GM19455 (cell line): ENCODE results near the gene SLC6A9.
A peak's percentile ranks its signal among the peaks of the same experiment; 100 is the strongest.

Experiments used
- ATAC-seq: cut with Tn5 transposase; IDR thresholded peaks from one replicate; pipeline ENCODE4 v1.9.1; 2021; ENCODE audit not compliant: unreplicated experiment

Gene SLC6A9

DNA sequence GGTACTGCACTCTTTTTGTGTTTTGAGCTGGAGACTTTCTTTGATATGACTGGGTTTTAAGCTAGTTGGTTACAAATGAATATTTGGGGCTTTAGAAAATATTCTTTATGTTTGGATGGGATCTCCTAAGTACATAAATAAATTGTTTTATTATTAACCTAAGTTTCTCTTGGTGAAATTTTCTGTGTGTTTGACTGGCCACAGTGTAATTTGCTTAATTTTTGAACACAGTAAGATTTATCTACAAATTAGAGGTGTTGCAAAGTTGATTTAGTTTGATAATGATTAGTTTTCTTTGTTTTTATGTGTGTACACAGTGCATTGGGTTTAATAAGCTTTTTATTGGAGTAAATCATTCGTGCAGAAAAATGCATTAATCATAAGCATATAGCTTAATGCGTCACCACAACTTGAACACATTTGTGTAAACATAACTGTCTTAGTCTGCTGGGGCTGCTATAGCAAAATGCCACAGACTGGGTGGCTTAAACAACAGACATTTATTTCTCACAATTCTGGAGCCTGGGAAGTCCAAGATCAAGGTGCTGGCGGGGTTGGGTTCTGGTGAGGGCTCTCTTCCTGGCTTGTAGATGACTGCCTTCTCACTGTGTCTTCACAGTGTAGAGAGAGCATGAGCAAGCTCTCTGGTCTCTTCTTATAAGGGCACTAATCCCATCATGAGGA is 17.4 kb upstream of the SLC6A9 start:
- ATAC-seq = no peak

DNA sequence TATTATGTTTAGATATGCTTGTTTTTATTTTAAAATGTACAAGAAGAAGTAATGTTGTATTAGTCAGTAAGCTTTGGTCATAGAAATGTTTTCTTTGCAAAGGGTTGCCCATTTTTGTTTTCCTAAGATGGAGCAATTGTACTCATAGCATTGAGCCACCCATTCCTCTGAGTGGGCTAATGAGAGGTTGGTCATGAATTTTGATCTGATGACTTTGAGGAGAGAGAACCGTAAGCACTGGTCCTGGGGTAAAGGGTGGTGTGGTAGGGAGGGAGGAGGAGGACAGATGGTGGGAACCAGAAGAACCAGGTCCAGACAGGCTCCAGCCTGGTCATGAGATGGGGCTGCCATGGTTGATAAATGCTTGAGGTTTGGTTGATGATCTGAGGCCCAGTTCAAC is 15.9 kb upstream of the SLC6A9 start:
- ATAC-seq = no peak

DNA sequence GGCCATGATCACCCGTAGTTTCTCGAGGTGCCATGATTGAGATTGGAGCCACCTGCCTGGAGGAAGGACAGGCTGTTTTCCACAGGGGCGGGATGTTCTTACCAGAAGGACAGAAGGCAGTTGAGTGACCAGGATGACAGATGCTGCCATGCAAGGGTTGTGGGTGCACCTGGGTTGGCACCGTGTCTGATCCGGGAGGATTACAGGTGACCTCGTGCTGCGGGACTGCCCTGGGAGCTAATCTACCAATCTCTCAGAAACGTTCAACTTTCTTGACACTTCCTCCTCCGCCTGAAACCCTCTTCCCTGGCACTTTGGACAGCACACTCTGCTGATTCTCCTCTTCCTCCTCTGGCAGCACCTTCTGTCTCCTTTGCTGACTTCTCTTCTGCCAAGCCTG is 13.8 kb upstream of the SLC6A9 start:
- ATAC-seq = no peak

DNA sequence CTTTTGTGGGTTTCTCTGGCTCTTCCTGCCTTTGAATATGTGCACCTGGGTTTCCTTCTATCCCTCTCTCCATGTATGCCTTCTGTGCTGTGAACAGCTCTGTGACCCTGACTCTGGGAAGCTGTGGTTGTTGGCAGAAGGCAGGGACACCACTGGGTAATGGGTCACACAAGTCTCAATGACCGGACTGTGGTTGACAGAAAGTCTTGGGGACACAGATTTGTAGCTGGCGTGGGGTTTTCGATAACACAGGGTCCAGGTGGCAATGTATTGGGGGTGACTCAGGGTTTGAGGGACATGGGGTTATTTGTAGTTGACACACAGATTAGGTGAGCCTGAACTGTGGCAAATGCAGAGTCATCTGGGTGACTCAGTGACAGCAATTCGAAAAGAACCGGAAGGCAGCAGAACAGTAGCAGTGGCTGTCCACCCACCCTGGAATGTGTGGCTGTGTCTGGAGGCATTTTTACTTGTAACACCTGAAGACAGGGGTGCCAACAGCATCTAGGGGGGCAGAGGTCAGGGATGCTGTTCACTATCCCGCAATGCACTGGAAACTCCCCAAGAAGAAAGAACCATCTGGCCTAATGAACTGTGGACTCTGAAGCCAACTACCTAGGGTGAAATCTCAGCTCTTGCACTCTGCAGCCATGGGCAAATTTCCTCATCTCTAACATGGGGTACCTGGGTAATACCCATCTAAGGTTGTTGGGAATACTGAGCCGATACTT is 13.0 kb upstream of the SLC6A9 start:
- no peak for ATAC-seq

DNA sequence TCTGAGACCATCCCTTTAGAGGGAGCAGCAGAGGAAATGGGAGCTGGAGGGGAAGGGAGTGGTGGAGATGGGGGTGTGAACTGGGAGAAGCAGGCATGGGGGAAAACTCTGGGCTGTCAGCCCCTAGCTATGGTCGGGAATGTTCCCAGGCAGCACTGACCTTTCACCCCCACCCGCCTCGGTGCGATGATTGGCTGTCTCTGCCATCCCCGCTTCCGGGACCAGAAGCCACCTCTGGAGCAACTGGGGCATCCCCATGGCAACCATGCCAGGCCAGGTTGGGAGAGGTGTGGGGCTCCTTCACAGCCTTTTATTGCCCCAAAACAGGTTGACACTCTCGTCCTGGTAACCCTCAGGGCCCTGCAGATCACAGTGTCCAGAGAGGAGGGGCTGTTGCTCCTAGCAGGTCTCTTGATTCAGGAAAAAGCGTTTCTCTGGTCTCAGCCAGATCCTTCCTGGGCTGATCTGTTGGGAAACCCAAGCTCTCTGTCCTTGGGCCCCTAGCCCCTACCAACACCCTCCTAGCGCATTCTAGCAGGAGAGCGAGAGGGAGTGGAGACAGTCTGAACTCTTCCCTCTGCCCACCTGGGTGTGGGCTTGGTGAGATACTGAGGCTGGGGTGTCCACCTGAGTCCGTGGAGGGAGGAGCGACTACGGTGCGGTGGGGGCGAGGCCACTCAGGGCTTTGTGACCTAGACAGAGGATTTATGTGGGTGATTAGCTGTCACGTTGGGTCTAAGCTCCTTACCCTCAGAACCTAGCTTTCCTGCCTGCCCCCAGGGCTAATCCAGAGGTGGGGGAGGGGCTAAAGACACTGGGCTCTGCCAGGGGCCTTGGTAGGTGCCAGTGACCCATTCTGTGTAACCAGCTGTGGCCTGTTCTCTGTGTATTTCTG is 12.2 kb upstream of the SLC6A9 start:
- no peak for ATAC-seq

DNA sequence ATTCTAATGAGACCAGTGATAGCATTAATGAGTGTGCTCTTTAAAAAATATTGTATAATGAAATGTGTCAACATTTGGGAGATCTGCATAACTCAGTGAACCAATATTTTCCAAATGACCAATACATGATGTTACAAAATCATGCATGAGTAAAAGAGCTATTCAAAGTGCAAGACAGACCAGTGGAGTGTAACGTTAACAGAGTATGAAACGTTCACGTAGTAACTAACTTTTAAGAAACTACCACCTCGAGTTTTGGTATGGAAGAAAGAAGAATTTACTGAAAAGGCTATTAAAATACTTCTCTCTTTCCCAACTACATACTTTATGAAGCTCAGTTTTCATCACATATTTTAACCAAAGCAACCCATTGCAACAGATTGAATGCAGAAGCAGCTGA is 9.6 kb upstream of the SLC6A9 start:
- no peak for ATAC-seq

DNA sequence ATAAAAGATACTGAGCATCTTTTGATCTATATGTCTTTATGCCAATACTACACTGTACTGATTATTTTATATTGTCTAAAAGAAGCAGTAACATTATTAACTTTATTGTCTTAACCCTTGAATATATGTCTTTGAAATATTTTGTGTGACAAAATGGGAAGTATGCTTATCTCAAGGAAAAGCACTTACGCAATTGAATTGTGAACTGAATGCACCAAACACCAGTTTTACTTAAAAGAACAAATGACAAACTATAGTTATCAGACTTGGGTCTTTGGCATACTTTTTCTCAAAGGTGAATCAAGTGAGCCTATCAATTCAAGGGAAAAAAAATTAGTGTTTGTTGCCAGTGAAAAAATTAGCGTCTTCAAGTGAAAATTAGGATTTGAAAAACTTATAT is 9.2 kb upstream of the SLC6A9 start:
- no peak for ATAC-seq

DNA sequence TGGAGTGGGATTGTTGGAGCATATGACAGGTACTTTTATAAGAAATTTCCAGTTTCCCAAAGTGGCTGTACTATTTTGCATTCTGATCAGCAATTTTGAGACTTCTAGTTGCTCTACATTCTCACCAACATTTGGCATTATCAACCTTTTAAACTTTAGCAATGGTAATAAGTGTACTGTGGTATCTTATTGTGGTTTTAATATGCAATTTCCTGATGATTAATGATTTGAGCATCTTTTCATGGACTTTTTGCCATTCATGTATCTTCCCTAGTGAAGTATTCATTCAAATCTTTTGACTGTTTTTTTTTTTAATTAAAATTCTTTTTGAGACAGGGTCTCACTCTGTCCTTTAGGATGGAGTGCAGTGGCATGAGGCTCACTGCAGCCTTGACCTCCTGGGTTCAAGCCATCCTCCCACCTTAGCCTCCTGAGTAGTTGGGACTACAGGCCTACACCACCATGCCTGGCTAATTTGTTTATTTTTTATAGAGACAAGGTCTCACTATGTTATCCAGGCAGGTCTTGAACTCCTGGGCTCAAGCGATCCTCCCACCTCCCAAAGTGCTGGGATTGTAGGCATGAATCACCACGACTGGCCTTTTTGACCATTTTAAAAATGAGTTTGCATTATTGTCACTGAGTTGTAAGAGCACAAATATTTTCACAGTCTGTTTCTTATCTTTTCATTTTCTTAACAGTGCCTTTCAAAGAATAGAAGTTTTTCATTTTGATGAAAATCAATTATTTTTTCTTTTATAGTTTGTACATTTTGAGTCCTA is 7.8 kb upstream of the SLC6A9 start:
- ATAC-seq = no peak

DNA sequence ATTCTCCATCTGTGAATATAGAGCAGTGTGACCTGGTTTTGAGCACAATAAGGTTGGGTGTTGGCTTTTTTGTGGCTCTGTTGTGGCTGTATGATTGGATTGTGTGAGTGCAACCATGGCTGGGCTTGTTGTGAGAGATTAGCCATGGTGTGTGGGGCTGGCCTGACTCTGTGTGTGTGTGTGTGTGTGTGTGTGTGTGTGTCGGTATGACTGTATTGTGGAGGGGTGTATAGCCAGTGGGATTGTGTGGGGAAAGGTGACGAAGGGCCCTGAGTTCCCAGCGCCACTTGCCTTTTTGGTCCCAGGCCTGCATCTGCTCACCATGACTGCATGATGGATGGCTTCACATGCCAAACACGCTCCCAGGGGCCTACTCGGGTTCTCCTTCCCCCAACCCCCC is 5.9 kb upstream of the SLC6A9 start:
- no peak for ATAC-seq

DNA sequence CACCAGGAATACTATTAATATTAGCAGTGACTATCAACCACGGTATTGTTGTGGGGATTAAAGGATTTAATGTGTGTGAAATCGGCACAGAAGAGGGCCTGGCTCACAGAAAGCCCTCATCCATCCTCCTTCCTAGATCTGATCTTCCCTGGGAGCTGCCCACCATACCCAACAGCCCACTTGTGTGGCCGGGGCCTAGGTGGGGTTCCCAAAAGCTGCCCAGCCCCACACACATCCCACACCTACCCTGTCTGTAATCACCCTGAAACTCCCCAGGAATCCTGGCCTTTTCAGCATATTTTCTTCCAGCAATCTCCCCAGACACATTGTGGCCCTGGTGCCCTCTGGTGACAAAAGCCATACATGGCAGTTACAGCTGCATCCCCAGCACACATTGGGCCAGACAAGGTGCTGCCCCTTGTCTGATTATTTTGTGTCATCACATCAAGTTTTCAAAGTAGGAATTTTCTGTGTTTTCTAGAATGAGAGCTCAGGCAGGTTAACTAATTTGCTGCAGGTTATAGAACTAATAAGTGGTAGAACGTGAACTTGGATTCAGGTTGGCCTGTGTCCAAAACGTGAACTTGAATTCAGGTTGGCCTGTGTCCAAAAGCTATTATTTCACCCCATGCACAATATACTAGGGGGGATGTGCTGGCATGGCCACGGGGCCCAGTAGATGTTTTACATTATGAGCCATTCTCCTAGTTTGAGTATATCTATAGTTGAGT is 5.3 kb upstream of the SLC6A9 start:
- no peak for ATAC-seq

DNA sequence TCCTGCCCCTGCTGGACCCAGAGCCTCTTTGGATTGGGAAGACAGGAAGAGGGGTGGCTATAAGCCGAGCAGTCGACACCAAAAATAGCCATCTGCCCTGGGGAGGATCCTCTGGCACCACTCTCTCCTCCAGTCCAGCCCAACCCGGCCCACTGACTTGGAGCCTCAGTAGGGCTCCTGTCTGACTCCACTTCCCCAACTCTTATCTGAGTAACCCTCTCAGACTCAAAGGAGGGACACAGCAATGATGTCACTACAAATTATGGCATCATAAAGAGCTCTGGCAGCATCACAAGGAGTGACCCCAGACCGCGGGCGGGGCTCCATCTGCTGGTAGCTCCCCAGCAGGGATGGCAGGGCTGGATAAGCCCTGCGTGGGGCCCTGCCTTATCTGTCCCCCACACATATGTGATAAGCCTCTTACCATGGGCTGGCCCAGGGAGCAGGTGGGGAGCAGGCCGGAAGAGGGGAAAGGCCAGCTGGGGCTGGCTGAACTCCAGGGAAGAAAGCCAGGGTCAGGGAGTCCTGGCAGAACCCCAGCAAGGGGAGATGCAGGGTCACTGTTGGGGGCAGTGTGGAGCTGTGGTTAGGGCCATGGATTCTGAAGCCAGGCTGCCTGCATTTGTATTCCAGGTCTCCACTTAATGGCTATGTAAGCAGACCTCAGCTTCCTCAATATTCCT is 4.6 kb upstream of the SLC6A9 start:
- ATAC-seq = no peak

DNA sequence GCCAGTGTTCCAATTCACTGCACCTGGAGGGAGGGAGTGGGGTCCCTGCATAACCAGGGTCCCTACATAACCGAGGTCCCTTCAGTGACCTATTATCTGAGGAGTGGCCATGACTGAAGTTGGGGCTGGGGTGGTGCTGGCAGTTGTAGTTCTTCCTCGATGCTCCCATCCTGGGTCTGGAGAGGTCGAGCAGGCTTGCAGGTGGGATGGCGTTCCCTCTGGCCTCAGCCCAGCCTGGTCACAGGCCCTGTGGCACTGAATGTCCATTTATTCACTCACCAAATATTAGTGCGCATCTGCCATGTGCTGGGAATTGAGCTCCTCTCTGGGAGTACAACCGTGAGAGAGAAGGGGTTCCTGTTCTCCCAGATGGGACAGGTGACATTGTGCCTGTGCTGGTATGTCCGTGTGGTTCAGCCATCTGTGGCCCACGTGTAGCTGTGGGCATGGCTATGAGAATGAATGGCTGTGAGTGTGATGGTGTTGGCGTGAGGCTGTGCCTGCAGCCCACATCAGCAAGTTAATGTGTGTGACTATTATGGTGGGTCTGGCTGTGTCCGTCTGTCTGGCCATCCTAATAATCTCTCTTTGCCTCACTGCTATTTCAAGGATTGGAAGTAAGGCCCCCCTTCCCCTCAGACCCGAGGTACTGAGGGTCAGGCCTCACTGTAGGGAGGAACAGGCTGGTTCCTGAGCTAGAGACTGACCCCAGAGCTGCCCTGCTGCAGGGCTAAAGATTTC is 3.9 kb upstream of the SLC6A9 start:
- ATAC-seq = no peak

DNA sequence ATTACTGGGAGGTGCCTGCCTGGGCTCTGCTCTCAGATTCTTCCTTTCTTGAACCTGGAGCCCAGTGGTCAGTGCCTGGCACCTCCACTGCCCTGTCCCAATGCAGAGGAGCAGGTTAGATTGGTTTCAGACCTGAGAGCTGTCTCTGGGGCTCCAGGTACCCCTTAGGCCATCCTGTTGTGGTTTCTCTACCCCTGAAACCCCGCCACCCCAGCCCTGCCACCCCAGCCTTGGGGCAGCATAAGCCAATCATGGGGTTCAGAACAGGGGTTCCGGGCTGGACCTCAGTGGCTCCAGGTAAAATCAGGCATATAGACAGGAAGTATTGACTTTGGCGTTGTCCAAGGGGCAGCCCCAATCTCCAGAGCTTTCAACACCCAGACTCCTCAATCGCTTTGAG is 3.2 kb upstream of the SLC6A9 start:
- ATAC-seq = no peak

DNA sequence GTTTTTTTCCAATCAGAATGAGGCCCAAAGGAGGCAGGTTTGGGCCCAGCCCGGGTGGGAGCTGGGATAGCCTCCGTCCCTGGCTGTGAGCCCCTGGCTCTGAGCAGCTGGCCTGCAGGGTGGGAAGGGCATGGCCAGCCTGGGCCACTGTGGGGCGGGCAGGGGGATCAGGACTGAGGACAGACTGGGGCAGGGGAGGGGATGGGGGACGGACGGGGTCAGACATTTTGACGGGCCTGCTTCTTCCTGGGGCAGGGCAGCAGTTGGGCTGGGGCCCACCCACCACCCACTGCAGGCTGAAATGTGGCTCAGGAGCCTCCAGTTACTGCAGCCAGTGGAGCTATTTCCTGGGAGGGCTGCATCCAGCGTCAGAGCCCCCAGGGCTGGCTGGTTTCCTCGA is 2.5 kb upstream of the SLC6A9 start:
- no peak for ATAC-seq

DNA sequence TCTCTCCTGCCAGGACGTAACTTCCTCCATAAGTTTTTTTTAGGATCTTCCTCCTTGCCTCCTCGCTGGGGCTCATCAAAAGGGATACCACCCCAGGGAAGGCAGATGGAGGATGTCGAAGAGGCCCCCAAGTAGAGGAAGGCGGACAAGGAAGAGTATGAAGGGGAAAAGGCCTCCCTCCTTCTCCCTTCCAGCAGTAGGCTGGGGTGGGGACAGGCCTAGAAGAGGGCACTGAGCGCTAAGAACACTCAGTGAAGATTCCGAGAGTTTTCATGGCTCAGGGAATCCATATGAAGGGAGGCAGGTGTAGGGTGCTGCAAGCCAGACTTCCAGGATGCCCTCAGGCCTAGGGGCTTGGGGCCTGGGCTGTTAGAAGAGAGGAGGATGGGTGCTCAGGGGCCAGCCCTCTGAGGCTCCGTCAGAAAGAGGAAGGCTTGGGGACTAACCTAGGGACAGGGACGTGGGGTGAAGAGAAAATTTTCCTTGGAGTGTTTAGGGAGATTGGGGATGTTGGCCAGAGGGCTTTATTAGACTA is 1.8 kb upstream of the SLC6A9 start:
- no peak for ATAC-seq

DNA sequence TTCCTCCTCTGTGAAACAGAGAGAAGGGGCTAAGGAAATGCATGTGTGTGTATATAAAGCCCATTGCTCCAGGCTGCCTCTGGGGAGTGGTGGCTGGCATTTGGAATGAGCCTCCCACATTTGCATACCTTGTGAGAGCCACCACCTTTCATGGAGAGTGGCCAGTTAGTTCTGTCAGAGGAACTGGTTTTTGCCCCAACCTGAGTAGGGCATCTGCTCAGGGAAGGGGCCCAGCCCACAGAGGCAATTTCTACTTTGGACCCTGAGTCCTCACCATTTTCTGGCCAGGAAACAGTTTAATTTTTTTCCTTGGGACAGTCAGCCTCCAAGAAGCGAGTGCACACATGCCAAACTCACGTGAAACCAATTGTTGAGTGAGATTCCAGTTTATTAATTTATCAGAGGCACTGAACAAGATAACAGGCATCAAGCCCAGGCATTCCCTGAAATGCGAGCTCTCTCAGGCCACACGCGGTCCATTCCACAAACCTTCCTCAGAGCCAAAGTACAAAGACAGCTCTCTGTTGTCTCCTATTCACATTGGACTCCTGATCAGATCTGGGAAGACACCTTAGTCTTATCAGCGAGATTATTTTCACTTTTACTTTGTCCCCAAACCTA is 1.0 kb upstream of the SLC6A9 start:
- no peak for ATAC-seq

DNA sequence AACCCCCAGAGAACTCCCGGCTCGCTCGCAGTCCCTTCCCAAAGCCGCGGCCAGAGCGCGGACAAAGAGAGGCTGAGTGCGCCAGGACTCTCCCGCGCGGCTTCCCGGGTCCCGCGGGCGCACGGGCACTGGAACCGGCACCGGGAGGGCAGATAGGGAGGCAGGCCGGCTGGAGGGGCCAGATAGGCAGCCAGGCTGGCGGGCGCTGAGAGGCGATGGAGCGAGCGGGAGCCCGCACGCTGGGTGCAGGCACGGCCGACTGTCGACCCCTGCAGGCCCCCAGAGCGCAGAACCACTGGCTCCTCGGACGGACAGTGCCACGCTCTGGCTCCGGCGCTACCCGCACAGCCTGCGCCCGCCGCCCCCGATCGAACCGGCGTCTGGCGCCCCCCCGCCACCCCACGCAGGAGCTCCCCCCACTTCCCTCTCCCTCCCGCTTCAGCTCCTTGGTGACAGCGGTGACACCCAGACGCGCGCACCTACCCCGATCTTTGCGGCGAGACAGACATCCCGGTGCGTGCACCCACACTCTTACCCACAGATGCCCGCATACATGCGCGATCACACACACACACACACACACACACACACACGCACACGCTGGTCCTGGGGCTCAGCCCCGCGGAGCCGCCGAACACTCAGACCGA is 534 bp downstream of the SLC6A9 start:
- ATAC-seq = peak; percentile 27
